PC-3 (cell line): ENCODE results near the gene CFAP221.

Source experiments
- EZH2 ChIP-seq: fragments of 300-600 bp; sonication (generic); IDR thresholded peaks from one replicate; pipeline ENCODE4 v1.6.1; 2017; ENCODE audit warnings: antibody characterized with exemption, mild to moderate bottlenecking, low read length; ENCODE audit not compliant: unreplicated experiment
- EZH2phosphoT487 ChIP-seq: fragments of 300-600 bp; sonication (generic); IDR thresholded peaks from 2 replicates; pipeline ENCODE4 v1.6.1; 2018; ENCODE audit warnings: mild to moderate bottlenecking, antibody characterized with exemption, low read length, borderline replicate concordance
- TF ChIP-seq, protein P1 (sequence below): fragments of 300-600 bp; sonication (generic); conservative IDR thresholded peaks from 2 replicates; pipeline ENCODE4 v1.5.1; 2017; ENCODE audit warnings: antibody characterized with exemption, low read depth, mild to moderate bottlenecking, low read length

DNA sequence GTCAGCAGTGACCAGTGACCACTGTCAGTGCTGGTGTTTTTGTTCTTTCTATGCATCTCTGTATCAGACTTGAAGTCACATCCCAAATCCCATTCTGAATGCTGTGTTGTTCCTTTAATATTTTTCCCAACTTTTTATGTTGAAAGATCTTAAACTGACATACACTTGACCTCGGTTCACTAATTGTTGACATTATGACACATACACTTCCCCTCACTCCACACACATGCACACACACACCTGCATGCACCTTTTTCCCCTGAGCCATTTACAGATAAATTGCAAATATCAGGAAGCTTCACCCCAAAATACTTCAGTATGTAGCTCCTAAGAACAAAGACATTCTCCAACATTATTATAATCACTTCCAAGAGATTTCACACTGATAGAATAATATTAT lies 62.4 kb downstream of the CFAP221 start:
- TF ChIP-seq, protein P1, sequence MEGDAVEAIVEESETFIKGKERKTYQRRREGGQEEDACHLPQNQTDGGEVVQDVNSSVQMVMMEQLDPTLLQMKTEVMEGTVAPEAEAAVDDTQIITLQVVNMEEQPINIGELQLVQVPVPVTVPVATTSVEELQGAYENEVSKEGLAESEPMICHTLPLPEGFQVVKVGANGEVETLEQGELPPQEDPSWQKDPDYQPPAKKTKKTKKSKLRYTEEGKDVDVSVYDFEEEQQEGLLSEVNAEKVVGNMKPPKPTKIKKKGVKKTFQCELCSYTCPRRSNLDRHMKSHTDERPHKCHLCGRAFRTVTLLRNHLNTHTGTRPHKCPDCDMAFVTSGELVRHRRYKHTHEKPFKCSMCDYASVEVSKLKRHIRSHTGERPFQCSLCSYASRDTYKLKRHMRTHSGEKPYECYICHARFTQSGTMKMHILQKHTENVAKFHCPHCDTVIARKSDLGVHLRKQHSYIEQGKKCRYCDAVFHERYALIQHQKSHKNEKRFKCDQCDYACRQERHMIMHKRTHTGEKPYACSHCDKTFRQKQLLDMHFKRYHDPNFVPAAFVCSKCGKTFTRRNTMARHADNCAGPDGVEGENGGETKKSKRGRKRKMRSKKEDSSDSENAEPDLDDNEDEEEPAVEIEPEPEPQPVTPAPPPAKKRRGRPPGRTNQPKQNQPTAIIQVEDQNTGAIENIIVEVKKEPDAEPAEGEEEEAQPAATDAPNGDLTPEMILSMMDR, result no peak
- no peak for TF ChIP-seq EZH2phosphoT487
- no peak for TF ChIP-seq EZH2
